Activated CD4-positive, CD25-positive, alpha-beta regulatory T cell treated with anti-CD3 and anti-CD28 coated beads, Interleukin-2, amount 50 U/mL, for 16 hours (primary cell): ENCODE measurements around the gene ZDHHC1.
"Not testable (repeated sequence)": the region's sequence is repeated elsewhere in the genome, so short reads cannot be mapped to it uniquely, and the experiment has no call there.

Experiments used
- DNase-seq: peaks from one replicate; pipeline ENCODE4 v3.0.0-alpha.2; 2020; ENCODE audit warnings: low read depth, low spot score

Gene ZDHHC1

GRCh38 chr16:67430977-67431774 is 14.9 kb upstream of the ZDHHC1 start, which contains the start of gene HSD11B2:
HSD11B2 (plus strand) TSS chr16:67431121; CDS start chr16:67431249, 128 bp downstream.
- DNase-seq, result no peak

GRCh38 chr16:67430504-67430976 is 14.3 kb upstream of the ZDHHC1 start:
- DNase-seq, result no peak

GRCh38 chr16:67429799-67430503 is 13.7 kb upstream of the ZDHHC1 start:
- no peak for DNase-seq

GRCh38 chr16:67429053-67429798 is 12.9 kb upstream of the ZDHHC1 start:
- no peak for DNase-seq

- peak; percentile 18 for DNase-seq
Measured at GRCh38 chr16:67428146-67428731, 12.0 kb upstream of the ZDHHC1 start.

GRCh38 chr16:67426950-67427349 is 10.7 kb upstream of the ZDHHC1 start:
- DNase-seq, result no peak

- DNase-seq, result no peak
Measured at GRCh38 chr16:67426022-67426421, 9.7 kb upstream of the ZDHHC1 start.

- DNase-seq, result no peak
Measured at GRCh38 chr16:67425580-67425979, 9.3 kb upstream of the ZDHHC1 start.

- no peak for DNase-seq
Measured at GRCh38 chr16:67425061-67425460, 8.8 kb upstream of the ZDHHC1 start.

- DNase-seq, result no peak
Measured at GRCh38 chr16:67424261-67424615, 8.0 kb upstream of the ZDHHC1 start.

- DNase-seq, result no peak
Measured at GRCh38 chr16:67423611-67424260, 7.5 kb upstream of the ZDHHC1 start.

GRCh38 chr16:67423015-67423414 is 6.7 kb upstream of the ZDHHC1 start:
- DNase-seq, result no peak

- DNase-seq, result no peak
Measured at GRCh38 chr16:67421030-67421429, 4.8 kb upstream of the ZDHHC1 start.

- no peak for DNase-seq
Measured at GRCh38 chr16:67419931-67420330, 3.7 kb upstream of the ZDHHC1 start.

- DNase-seq, result no peak
Measured at GRCh38 chr16:67419502-67419901, 3.2 kb upstream of the ZDHHC1 start.

- no peak for DNase-seq
Measured at GRCh38 chr16:67417333-67418061, 1.2 kb upstream of the ZDHHC1 start.

- DNase-seq, result not testable (repeated sequence)
Measured at GRCh38 chr16:67415421-67415820, 856 bp downstream of the ZDHHC1 start.

- no peak for DNase-seq
Measured at GRCh38 chr16:67413978-67414911, 2.0 kb downstream of the ZDHHC1 start.

GRCh38 chr16:67412294-67412693 is 4.0 kb downstream of the ZDHHC1 start:
- no peak for DNase-seq
